GM18870 (cell line): ENCODE measurements around the gene ATOX1.

ENCODE experiments used
- ATAC-seq: cut with Tn5 transposase; IDR thresholded peaks from one replicate; pipeline ENCODE4 v1.9.1; 2021; ENCODE audit warnings: moderate library complexity; ENCODE audit not compliant: unreplicated experiment

The ATOX1 gene

GRCh38 chr5:151770383-151771258 is 12.2 kb upstream of the ATOX1 start:
- ATAC-seq = peak; percentile 23

- no peak for ATAC-seq
Measured at GRCh38 chr5:151766975-151767374, 8.5 kb upstream of the ATOX1 start.

GRCh38 chr5:151764801-151765200 is 6.4 kb upstream of the ATOX1 start:
- no peak for ATAC-seq

- ATAC-seq = peak; percentile 1
Measured at GRCh38 chr5:151758141-151758429, 346 bp downstream of the ATOX1 start.

- peak; percentile 15 for ATAC-seq
Measured at GRCh38 chr5:151757233-151758140, 944 bp downstream of the ATOX1 start.

- no peak for ATAC-seq
Measured at GRCh38 chr5:151755383-151755782, 3.0 kb downstream of the ATOX1 start.

- no peak for ATAC-seq
Measured at GRCh38 chr5:151751593-151751992, 6.8 kb downstream of the ATOX1 start.

- ATAC-seq = no peak
Measured at GRCh38 chr5:151751091-151751490, 7.3 kb downstream of the ATOX1 start.

GRCh38 chr5:151750121-151750520 is 8.3 kb downstream of the ATOX1 start:
- ATAC-seq = no peak

- peak; percentile 36 for ATAC-seq
Measured at GRCh38 chr5:151745071-151745705, 13.2 kb downstream of the ATOX1 start.

GRCh38 chr5:151743530-151743929 is 14.9 kb downstream of the ATOX1 start:
- ATAC-seq = no peak

GRCh38 chr5:151742870-151743294 is 15.5 kb downstream of the ATOX1 start:
- ATAC-seq = no peak

GRCh38 chr5:151741678-151742423 is 16.6 kb downstream of the ATOX1 start:
- ATAC-seq = no peak

GRCh38 chr5:151740958-151741373 is 17.5 kb downstream of the ATOX1 start:
- peak; percentile 11 for ATAC-seq

GRCh38 chr5:151740336-151740942 is 18.0 kb downstream of the ATOX1 start:
- ATAC-seq = peak; percentile 58

- ATAC-seq = no peak
Measured at GRCh38 chr5:151739939-151740335, 18.5 kb downstream of the ATOX1 start.

GRCh38 chr5:151739395-151739794 is 19.0 kb downstream of the ATOX1 start:
- no peak for ATAC-seq

GRCh38 chr5:151738125-151738848 is 20.1 kb downstream of the ATOX1 start:
- no peak for ATAC-seq

- no peak for ATAC-seq
Measured at GRCh38 chr5:151737431-151737830, 21.0 kb downstream of the ATOX1 start.

- no peak for ATAC-seq
Measured at GRCh38 chr5:151735646-151736045, 22.8 kb downstream of the ATOX1 start.
